ENCODE results near the gene CXCR3. TPM values are rescaled to one million over a fixed set of nuclear protein-coding genes. Genes with fewer than 3 reads are reported as not detected.

CXCR3 gene
- total and polyA plus RNA-seq, 2 of the 13 experiments (the other 11 are each of a cell fraction or from before 2014, with no cell fraction given): 0.18 TPM; not detected in 1

GRCh38 chrX:71616672-71617529 is 1.4 kb downstream of the CXCR3 start (continued):
- TF ChIP-seq ZNF280B (CRISPR knock-in tag; IDR thresholded peaks at IDR 0.05; ENCODE audit: borderline replicate concordance) (no peak), ZNF557 (CRISPR knock-in tag; IDR thresholded peaks at IDR 0.05) (no peak), ZBTB8A (CRISPR knock-in tag; IDR thresholded peaks at IDR 0.05; ENCODE audit: borderline replicate concordance, low read depth) (no peak), ZNF318 (CRISPR knock-in tag; IDR thresholded peaks at IDR 0.05) (no peak), SIN3A (IDR thresholded peaks at IDR 0.05; ENCODE audit: borderline replicate concordance, low read depth, low read length) (no peak), ZNF335 (CRISPR knock-in tag; IDR thresholded peaks at IDR 0.05) (no peak), SALL1 (CRISPR knock-in tag; IDR thresholded peaks at IDR 0.05) (peak; percentile 37; the same call in 1 of the 2 replicates), ZNF777 (CRISPR knock-in tag; IDR thresholded peaks at IDR 0.05) (peak; percentile 75), KDM4B (CRISPR knock-in tag; IDR thresholded peaks at IDR 0.05) (no peak), HNF4G (IDR thresholded peaks at IDR 0.05; ENCODE audit: borderline replicate concordance, low read depth, low read length) (no peak), HNF4G (CRISPR knock-in tag; IDR thresholded peaks at IDR 0.05; ENCODE audit: borderline replicate concordance, low read depth) (no peak), ZNF639 (CRISPR knock-in tag; conservative IDR thresholded peaks at IDR 0.05) (no peak), ZNF224 (CRISPR knock-in tag; IDR thresholded peaks at IDR 0.05) (no peak)

Measured in HepG2 (cell line).